HG03520 (cell line): ENCODE measurements around the gene CACNB1.
A peak's percentile ranks its signal among the peaks of the same experiment; 100 is the strongest.
"Not testable (repeated sequence)": the region's sequence is repeated elsewhere in the genome, so short reads cannot be mapped to it uniquely, and the experiment has no call there.

ENCODE experiments used
- ATAC-seq: cut with Tn5 transposase; IDR thresholded peaks from one replicate; pipeline ENCODE4 v1.9.1; 2021; ENCODE audit warnings: mild to moderate bottlenecking, moderate library complexity; ENCODE audit not compliant: unreplicated experiment

CACNB1 gene

DNA sequence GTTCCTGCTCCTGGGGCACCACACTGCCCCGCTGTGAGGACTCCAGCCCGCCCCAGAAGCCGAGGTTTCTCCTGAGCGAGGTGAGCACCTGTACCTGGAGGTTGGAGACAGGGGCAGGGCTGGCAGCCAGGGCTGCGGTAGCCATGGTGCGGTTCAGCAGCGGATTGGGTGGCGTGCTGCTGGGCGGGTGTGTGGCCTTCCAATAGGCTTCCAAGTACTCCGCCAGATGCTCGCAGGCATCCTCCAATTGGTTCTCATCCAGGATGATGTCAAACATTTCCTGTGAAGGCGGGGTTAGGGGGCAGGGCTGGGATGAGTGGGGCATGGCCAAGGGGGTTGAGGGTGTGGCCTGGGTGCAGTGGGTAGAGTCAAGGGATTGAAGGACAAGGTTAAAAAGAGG lies 20.2 kb downstream of the CACNB1 start:
- ATAC-seq: no peak

DNA sequence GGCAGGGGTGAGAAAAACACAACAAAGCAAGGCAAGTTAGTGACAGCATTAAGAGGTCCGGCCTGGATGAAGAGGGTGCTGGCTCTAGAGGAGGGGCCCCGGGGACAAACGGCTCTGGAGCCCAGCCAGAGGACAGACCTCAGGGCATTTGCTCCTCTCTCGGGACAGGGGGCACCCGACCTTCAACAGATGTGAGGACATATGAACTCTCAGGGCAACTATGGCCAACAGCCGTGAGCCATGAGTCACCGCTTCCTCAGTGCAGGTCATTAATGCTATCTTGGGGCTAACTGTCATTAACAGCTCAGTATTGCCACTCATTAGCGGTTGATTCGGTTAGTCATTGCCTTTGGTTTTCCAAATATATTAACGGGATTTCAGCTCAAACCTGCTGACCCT lies 21.8 kb downstream of the CACNB1 start:
- no peak for ATAC-seq

DNA sequence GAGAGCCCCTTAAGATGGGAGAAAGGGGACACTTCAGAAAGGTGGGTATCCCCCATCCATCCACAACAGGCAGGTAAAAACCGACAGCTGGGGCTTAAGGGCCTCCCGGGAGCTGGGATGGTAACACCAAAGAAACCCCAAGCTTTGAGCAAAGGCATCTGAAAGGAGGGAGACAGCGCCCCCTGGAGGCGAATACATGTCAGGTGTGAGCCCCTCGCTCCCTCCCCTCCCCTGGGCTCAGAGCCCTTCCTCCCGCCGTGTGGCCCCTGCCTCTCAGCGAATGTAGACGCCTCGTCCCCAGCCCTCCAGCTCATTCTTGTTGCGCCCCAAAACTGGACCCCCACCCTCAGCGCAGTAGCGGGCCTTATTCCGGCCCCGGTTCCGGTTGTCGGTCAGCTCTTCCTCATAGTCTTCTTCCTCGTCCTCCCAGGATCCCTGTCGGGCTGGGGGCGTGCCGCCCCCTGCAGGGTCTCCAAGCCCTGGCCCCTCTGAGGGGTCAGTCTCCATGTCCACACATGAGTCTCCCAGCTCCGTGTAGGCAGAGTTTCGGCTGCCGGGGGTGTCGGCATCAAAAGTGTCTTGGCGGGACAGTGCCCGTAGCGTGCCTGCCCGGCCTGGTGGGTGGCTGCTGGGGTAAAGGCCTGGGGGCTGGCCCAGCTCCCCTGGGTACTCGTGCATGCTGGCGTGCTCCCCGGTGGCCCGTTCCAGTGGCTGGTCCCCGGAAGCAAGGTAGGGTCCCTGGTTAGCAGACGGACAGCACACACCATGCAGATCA lies 22.4 kb downstream of the CACNB1 start:
- ATAC-seq: no peak

DNA sequence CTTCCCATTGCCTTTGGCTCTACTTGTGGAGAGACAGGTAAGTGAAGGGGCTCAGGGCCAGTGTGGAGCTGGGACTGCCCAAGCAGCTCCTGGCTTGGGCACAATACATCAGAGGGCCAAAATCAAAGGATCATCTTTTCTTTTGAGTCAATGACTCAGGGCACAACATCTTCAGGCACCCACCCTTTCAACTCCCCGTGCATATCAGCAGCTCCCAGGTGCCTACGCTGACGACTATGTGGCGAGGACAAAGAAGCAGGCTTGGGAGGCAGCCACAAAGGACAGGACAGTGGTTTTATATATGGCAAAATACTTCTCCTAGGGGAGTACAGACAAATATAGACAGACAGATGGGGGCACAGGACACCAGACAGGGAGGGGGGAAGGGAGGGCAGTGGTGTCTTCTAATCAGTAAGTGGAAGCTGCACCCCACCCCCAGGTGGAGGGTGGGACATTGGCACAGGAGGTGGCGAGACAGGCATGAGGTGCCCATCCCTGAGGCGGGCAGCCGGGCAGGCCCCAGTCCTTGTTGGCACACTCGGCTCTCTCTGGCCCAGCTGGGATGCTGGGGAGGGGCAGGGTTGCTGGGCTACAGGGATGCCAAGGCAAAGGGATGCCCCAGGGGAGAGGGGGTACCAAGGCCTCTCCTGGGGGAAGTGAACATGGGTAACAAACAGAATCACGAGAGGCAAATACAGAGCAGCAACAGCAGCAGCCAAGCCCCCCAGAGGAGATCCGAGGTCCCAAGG lies 23.8 kb downstream of the CACNB1 start:
- no peak for ATAC-seq

DNA sequence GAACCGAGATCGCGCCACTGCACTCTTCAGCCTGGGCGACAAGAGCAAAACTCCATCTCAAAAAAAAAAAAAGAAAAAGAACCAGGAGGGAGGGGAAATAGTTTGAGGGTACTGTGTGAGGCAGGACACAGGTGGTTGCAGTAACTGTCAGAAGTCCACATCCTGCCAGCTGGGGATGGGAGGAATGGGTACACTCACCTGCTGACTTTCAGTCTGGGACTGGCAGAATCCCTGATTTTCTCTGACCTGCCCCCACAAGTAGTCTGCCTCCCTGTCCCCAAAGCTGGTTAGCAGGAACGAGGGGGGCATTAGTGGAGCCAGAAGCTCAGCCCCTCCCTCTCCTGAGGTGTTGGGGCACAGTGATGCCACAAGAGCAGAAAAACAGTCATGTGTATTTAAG lies 24.4 kb downstream of the CACNB1 start:
- ATAC-seq: no peak

DNA sequence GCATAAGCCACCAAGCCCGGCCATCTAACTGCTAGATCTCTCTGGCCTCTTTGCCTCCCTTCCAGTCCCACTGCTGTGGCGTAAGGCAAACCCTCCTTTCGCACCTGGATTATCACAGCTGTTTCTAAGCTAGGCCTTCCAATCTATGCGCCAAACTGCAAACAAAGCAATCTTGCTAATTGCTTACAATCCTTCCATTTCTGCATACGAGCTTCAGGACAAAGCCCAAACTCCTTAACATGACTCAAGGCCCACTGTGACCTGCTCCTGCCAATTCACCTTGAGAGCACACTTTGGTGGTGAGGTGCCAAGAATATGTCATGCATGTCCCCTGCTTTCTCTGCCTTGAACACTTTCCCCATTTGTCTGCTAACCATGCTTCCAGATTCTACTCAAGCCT lies 25.5 kb downstream of the CACNB1 start:
- ATAC-seq: no peak

DNA sequence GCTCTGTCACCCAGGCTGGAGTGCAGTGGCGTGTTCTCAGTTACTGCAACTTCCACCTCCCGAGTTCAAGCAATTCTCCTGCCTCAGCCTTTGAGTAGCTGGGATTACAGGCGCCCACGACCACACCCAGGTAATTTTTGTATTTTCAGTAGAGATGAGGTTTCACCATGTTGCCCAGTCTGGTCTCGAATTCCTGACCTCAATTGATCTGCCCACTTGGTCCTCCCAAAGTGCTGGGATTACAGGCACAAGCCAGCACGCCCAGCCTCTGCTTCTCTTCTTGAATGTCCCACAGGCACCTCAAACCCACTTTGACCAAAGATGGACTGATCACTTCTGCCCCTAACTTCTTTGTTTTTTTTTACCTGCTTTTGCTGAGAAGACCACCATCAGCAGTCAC lies 26.9 kb downstream of the CACNB1 start:
- ATAC-seq: no peak

DNA sequence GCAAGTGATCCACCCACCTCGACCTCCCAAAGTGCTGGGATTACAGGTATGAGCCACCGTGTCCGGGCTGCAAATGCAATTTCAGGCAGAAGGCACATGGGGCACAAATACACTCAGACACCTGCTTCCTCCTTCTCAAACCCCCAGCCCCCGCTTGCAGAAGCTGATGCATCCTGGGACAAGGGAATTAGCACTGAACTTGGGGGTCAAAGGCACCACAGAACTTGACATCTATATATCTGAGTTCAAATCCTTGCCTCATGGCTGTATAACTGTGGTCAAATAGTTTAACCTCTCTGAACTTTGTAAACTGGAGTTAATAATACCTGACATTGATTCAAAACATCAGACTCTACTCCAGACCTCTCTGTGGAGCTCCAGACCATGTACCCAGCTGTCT lies 27.4 kb downstream of the CACNB1 start:
- no peak for ATAC-seq

DNA sequence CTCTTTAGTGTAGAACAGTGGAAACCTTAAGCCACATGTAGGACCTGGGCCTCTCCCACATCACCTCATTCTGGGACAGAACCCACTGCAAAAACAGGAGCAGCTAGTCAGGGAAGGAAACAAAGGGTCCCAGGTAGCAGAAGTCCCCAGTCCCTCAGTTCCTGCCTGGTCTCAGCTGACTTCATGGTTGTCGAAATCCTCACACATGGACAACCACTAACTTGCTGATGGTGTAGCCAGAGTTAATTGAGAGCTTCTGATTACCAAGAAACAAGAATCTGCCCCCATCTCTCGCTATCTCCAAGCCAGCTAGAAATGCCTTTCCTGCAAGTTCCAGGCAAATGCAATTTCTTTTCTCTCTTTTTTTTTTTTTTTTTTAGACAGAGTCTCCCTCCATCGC lies 28.0 kb downstream of the CACNB1 start:
- no peak for ATAC-seq

DNA sequence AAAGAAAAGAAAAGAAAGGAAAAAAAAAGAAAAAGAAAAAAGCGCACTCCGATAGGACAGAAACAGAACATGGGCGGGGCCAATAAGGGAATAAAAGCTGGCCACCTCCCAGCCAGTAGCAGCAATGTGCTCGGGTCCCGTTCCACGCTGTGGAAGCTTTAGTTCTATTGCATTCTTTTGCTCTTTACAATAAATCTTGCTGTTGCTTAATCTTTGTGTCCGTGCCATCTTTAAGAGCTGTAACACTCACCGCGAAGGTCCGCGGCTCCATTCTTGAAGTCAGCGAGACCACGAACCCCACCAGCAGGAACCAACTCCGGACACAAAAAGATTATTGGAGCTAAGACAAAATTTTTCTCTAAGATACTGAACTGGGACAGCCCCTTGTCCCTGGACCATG lies 28.4 kb downstream of the CACNB1 start:
- ATAC-seq: no peak

DNA sequence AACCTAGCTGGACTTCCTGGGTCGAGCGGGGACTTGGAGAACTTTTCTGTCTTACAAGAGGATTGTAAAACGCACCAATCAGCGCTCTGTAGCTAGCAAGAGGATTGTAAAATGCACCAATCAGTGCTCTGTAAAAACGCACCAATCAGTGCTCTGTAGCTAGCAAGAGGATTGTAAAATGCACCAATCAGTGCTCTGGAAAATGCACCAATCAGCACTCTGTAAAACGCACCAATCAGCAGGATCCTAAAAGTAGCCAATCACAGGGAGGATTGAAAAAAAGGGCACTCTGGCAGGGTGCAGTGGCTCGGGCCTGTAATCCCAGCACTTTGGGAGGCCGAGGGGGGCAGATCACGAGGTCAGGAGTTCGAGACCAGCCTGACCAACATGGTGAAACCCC lies 29.0 kb downstream of the CACNB1 start:
- ATAC-seq: not testable (repeated sequence)

DNA sequence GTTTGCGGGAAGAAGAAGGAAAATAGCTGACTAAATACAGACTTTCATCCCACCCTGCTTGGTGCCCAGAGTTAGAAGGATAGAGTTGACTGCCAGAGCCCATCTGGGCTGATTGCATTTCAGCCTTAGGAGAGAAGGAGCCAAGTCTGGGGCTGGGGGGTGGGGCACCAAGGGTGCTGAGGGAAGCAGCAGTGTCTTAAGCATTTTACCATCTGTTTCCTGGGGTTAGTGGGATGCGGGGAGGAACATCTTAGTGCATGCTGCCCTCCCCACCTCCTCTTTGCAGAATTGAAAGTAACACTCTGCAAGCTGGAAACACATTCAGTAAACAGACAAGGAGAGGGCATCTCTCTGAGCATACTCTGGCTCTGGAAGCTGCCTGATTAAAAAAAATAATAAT lies 30.0 kb downstream of the CACNB1 start:
- ATAC-seq: no peak

DNA sequence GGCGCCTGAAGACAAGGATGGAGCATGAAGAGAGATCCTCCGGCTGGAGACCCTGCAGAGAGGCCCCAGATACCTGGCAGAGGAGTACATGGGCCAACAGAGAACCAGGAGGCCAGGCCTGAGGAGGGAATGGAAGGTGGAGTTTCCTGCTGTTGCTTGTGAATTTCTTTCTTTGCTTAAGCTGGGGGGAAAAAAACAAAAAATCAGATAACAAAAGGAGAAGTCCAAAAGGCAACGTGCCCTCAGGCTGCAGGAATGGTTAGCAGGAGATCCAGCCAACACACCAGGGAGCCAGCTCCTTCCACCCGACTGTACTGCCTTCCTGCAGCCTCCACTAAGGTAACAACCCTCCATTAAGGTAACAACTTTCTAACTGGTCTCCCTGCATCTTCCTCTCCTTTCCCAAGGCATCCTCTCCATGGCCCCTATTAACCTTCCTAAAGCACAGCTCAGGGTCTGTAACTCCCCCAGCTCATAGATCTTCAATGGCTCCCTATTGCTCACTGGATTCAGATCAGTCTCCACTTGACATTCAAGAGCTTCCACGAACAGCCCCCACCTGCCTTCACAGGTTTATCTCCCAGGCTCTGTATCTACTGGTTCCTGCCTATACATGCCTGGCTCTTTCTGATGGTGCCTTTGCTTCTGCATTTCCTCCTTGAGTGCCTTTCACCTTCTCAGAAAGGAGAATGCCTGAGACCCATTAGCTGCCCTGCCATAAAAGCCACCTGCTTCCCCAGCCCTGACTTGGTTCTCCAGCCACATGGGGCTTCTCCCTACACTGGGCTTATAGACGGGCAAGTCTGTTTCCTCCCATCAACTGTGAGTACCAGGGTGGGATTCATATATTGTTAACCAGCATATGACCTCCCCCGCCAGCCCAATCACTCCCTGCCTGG lies 30.8 kb downstream of the CACNB1 start:
- no peak for ATAC-seq

DNA sequence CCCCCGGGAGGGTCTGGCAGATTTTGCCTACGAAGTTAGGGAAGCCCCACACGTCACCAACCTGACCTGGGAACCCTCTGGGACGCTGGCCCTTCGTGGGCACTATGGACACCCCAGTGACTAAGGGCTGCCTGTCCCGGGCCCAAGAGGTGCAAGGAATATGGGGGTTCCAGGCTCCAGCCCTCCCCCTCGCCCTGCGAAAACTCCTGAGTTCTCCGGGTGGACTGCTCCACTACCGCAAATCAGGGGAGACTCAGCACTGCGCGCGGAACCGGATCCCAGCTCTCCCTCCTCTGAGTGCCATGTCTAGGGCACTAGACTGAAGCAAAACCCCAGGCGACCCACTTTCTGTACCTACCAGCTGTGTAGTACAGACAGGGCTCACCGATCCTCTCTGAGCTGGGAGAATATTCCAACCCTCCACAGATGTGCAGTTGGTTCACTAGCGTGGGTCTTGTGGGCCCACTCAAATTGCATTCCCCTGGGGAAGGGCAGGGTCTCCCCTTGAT lies 31.6 kb downstream of the CACNB1 start, which contains the start of gene ARL5C:
ARL5C (minus strand) TSS at position 321 of the 509 bp plus-strand sequence. CDS start 401 bp downstream, outside the sequence.
- ATAC-seq: no peak

DNA sequence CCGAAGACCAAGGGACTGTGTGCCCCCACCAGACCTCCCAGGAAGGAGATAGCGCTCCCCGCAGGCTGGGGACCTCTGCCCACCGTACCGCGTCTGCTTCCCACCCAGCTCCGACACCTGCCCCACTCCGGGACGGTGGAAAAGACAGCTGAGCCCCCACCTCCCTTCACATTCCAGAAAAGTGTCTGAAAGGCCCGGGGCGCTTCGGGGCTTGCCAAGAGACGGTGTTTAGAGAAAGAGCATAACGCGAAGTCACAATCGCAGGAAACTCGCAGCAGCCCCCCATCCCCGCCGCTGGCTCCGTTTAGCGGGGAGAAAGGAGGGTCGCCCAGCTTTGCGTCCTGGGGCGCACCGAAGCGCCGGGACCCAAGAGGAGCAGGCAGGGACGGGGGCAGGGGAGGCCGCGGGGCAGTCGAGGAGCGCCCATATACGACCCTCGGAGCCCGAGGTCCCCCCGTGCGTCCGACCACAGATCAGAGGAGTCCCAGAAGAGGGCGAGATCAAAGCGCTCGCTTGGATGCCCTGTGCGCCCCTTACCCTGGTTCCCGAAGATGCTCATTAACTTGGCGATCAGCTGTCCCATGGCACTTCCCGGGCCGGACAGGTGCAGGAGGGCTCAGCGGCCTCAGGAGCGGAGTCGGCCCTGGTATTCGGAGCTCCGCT lies 32.2 kb downstream of the CACNB1 start:
- no peak for ATAC-seq

DNA sequence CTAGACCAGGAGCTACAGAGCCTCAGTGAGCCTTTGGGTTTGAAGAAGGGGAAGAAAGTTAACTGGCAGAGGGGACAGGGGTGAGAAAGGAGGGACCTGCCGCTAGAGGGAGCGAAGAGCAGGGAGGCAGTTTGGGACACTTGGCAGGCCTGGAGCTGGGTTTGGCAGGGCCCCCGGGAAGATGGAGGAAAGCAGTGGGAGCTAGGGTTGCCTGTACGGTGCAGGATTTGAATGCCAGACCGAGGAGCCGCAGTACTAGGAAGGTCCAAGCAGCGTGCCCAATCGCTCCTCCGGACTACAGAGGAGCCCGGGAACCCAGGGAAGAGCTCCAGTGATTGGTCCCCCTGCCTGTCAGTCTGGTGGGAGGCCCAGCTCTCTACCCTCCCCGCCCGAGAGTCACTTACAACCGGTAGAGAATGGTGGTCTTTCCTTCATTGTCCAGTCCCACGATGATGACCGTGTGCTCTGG lies 32.8 kb downstream of the CACNB1 start:
- peak; percentile 50 for ATAC-seq

DNA sequence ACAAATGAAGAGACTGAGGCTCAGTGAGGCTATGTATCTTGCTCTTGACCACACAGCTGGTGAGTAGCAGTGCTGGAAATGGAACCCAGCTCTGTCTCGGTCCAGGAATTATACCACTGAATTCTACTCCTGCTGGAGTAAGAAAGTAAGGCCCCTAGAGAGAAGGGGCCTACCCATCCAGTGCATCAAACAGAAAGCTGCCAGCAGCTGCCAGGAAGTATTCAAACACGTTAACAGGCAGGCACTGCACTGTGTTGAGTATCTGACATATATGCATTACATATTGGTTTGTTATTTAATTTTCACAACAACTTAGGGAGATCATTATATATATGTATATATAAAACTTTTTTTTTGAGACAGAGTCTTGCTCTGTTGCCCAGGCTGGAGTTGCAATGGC lies 35.5 kb downstream of the CACNB1 start:
- ATAC-seq: no peak

DNA sequence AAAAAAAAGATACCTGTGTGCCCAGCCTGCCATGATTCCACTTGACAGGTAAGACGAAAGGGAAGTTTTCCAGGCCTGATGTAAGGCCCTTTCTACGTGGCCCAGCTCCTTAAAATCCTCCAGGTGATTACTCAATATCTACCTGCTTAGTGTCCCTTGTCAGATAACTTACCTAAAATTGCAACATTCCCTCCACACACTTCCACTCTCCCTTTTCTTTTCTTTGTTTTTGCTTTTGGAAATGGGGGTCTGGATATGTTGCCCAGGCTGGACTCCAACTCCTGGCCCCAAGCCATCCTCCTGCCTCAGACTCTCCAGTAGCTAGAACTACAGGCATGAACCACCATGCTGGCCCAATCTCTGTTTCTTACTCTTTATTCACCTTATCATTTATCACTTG lies 38.8 kb downstream of the CACNB1 start:
- no peak for ATAC-seq

DNA sequence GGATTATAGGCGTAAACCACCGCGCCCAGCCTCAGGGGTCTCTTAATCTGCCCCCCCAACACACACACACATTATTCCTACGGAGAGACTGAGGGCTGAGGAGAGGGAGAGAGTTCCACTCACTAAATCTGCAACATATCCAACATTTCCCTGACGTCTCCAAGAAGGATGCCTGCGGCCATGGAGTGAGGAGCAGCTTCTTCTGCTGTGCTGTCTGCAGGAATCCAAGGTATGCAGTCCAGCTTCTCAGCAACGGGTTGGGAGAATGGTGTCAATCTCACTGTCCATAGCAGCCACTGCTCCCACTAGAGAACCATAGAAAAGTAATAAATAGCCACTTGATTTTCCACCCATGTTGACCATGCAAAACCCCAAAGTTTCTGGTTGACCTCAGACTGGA lies 41.0 kb downstream of the CACNB1 start:
- no peak for ATAC-seq

DNA sequence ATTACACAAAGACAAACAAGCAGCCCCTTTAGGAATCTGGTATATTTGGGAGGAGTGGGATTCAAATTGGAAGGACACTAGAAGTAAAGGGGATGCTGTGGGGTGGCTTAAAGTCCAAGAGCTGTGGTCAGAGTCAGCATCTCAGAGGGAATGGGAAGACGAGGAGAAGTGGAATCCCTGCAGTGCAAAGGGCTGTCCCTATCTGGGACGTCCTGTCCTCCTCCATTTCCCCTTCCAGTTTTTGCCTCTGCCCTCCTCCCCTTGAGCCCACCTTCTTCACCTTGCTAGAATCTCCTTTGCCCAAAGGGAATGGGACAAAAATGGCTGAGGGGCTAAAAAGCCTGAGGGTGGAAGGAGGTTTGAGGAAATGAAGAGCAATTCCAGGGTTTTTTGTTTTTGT lies 41.8 kb downstream of the CACNB1 start:
- no peak for ATAC-seq
